Panc1 (cell line): ENCODE measurements around the gene ACACB.

Experiments used
- CTCF ChIP-seq: fragments of 450-650 bp; IDR thresholded peaks from 2 replicates; pipeline ENCODE4 v1.5.1; 2017; ENCODE audit warnings: mild to moderate bottlenecking
- POLR2AphosphoS5 ChIP-seq: IDR thresholded peaks from 2 replicates; pipeline ENCODE4 v1.6.1; 2012; ENCODE audit warnings: mild to moderate bottlenecking, low read depth, low read length, moderate library complexity
- REST ChIP-seq, 2 experiments: IDR thresholded peaks; 2 replicates each; pipeline ENCODE4 v1.6.1; 2011 to 2012; ENCODE audit warnings: low read depth in 2 of 2, control low read depth in 1 of 2, low read length in 1 of 2, mild to moderate bottlenecking in 1 of 2, moderate library complexity in 1 of 2; ENCODE audit not compliant: insufficient read depth in 1 of 2

- TF ChIP-seq CTCF (no peak), POLR2AphosphoS5 (no peak), REST (IDR thresholded peaks at IDR 0.05; ENCODE audit: insufficient read depth in 1 of 2, low read depth in 2 of 2, low read length in 1 of 2) (no peak)
These were observed 117.6 kb downstream of the ACACB start for GRCh38 chr12:109234012-109234411.
